HL-60/S4 treated with phorbol 12-myristate 13-acetate at 8.2 ng/mL for 4 days and 3 days (cell line): ENCODE results near the gene COL5A2.

Experiments used
- in situ Hi-C: fragments of 300-500 bp; cut with MboI; formaldehyde crosslinking; loops from 2 replicates; pipeline ENCODE4 v1.15.0; 2022; ENCODE audit warnings: low sequenced_read_pairs

Gene COL5A2

DNA sequence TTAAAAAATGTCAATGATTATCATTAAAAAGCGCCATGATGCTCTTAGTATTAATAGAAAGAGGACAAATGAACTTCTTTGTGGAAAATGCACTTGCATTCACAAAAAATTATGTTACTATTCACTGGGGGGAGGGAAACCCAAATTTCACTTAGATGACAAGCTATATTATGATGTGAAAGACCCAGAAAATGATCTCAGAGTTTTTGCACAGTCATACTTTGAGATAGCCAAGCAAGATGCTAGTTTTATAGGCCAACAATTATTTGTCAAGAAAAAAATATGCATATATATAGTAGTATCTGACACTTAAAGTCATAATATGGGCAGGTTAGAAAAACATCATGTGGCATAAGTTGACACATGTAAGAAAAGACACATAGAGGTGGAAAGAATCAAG lies 31.6 kb downstream of the COL5A2 start:
- in situ Hi-C loops: no loop called here

DNA sequence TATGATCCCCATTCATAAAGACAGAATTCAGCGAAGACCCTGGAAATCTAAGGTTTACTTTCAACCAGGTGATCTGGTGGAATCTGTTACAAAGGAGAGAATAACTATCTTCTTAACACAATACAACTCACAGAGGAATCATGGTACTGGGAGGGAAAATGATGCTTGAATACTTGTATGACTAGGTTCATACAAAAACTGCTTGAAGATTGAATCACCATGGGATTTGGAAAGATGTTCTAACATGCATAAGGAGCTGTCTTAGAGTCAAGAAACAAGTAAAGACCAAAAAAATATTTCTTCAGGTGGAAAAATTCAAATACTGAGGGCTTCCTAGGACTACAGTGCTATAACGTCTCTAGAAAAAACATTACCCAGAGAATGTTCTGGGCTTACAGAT lies 32.2 kb downstream of the COL5A2 start:
- in situ Hi-C loops: no loop called here

GRCh38 chr2:189146553-189146952 lies 33.0 kb downstream of the COL5A2 start:
- in situ Hi-C loops: no loop called here

DNA sequence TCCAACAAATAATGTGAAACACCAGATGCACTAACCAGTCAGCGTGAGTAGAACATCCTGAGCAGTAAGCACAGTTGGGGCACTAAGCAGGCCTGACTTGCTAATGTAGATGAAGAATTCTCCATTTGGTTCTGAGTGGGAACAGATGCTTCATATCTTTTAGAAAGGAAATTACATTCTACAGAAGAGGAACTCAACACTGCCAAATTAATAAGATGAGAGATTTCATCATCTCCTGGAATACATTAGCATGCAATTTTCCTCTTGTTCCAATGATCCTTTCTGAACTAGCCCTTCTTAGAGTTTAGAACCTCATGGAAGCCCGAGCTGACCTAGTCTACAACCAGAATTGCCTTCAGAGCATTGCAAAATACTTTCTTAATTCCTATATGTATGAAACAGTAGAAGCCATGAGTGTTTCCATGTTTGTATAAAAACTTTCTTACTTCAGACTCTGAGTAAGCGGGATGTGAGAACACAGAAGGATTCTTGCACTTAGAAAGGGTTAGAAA lies 34.8 kb downstream of the COL5A2 start:
- in situ Hi-C loops: no loop called here

DNA sequence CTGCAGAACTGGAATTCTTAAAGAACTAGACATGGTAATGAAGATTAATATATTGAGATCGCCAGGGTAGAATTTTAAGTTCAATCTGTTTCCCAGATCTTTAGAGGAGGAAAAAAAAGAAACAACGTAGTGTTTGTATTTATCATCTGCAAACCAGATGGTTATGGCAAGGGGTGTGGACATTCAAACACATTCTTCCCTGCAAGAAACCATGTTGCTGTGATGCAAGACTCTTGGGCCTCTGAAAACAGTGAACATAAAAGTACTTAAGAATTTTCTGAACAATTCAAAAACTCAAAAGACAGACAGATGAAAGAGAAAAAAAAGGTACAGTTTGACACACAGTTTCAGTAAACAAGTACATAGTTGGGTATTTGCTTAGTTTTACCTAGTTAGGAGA lies 35.6 kb downstream of the COL5A2 start:
- in situ Hi-C loops: no loop called here

DNA sequence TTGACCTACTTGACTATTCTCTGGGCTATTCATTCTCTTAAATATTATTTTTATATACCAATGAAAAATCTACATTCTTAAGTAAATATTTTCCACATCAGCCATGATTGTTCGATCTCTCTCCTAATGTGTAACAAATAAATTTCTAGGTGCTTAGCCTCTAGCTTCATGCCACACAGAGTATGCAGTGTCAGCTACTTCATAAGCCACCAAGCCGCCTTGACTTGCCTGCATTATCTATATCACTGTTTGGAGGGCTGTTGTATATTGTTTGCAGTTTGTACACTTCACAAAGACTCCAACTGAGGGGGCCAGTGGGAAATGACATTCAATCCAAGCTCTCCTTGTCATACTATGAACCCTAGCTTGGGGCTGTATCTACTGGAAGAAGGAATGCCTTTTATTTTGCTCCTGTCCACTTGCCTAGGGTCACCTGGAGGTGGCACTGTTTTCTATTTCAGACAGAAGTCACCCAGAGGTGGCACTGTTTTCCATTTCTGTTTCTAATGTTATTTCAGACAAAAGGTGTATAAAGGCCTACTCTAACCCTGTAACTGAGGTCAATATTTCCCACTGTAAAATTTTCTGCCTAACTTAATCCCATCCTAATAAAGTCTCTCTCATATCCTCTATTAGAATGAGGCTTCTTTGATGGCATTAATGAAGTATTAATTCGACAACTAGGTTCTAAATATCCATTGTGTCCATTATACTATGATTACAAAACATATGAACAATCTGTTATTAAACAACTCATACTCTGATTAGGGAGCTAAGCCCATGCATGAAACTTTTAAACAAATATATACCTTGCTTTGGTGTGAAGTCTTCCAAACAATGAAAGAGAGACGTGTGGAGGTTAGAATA lies 36.4 kb downstream of the COL5A2 start:
- in situ Hi-C loops: no loop called here

- in situ Hi-C loops: no loop called here
Observed at GRCh38 chr2:189138800-189139199, 40.8 kb downstream of the COL5A2 start.

GRCh38 chr2:189137519-189137918 lies 42.0 kb downstream of the COL5A2 start:
- in situ Hi-C loops: no loop called here

DNA sequence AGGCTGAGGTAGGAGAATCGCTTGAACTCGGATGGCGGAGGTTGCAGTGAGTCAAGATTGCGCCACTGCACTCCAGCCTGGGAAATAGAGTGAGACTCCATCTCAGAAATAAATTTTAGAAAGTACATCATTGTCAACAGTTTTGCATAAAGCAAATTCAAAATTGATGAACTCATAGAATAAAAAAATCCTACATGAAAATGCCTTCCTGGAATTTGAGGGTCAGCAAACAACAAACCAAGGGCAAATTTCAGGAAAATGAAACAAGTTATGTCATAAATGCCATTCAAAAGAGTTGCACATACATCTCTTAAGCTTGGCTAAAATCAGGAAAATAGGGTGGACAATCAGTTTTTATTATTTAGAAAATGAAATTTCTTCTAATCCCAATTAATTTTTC lies 45.1 kb downstream of the COL5A2 start:
- in situ Hi-C loops: no loop called here

GRCh38 chr2:189131991-189132390 lies 47.6 kb downstream of the COL5A2 start:
- in situ Hi-C loops: no loop called here

DNA sequence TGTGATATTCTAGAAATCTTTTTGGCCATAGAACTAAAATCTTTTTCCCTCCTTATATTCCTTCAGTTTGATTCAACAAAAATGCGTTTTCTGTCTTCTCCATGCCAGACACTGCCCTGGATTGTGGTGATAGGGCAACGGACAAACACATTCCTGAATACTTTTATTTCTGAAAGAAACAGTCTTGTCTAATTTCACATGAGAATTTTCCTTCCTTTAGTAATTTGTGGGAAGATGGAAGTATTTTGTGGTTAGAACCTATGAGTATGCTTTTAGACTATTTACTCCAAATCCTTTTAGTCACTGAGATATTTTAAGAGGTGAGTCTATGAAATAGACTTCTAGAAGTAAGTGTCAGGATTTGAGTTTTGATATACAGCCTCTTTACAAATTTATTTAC lies 49.6 kb downstream of the COL5A2 start:
- in situ Hi-C loops: no loop called here

- in situ Hi-C loops: no loop called here
Observed at GRCh38 chr2:189128970-189129369, 50.6 kb downstream of the COL5A2 start.

- in situ Hi-C loops: no loop called here
Observed at GRCh38 chr2:189127756-189128155, 51.8 kb downstream of the COL5A2 start.

DNA sequence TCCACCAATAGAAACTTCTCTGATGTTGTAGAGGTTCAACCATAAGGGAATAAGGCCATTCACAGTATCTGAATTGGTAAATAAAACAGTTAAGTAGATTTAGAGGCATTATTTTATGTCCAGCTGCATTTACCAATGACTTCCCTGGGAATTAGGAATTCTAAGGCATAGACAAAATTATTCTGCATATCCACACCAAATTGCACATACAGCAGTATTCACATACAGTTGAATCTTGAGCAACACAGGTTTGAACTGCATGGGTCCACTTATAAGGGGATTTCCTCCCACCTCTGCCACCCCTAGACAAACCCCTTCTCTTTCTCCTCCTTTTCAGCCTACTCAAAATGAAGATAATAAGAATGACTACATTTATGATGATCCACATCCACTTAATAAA lies 54.4 kb downstream of the COL5A2 start:
- in situ Hi-C loops: no loop called here

GRCh38 chr2:189124175-189124574 lies 55.4 kb downstream of the COL5A2 start:
- in situ Hi-C loops: no loop called here

DNA sequence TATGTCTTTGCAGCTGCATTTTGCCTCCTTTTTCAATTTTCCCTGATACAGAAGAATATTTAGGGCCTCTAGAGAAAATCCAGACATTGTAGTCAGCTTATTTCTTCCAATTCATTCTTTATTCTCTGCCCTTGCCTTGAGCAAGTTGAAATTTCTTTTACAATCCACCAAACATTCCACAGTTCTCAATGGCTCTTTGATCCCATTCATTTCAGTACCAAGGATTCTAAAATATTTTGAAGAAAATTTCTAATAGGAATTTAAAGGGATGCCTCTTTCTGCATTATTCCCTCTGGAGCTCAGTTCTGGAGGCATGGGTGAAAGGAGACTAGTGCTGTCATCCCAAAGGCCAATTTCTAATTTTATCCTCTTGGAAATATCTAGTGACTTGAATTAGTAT lies 61.2 kb downstream of the COL5A2 start:
- in situ Hi-C loops: no loop called here

DNA sequence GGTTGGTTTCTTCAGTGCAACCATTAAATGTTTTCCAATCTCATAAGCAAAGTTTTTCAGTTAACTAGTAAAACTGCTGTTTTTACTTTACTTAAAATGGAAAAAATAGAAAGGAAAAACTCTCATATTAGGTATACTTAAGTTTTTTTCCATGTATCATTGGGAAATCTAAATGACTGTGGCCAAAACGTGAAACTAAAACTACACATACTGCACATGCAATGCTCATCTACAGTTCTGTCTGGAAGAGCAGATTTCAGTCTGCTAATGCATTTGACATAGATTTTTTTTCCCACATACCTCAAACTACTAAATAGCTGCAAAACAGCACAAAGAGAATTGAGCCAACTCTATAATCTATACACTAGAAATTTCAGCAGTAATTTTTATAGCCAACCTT lies 62.6 kb downstream of the COL5A2 start:
- in situ Hi-C loops: no loop called here

DNA sequence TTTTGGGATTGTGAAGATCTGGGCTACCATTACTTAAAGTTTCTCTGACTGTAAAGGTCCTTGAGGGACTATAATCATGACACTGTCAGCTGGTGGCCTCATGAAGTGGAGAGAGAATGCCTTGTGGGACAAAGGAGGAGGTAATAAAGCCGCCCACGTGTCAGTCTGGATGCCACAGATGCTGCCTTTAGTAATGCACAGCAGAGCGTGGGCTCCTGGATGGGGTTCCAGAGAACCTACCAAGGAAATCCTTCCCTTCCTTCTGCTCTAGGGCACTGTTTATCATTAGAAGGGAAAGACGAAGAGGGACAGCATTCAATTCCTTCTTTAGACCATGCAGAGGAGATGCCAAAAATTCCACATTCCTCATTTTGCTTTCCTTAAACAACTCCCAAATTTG lies 63.5 kb downstream of the COL5A2 start:
- in situ Hi-C loops: no loop called here

DNA sequence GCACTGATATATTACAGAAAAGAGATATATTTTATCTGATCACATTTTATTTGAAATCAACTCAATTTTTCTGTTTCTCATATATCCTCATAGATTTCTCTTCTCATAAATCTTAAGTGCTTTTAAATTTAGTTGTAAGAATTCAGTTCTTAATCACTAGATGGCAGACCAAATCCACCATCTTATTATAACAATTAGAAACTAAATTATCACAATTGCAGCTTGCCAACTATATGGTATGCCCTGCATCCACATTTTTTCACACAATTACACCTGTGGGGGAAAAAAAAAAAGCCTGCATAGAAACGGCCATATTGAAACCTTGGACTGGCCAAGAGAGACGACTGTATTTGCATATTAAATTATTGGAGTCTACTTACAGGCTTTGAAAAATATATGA lies 64.4 kb downstream of the COL5A2 start:
- in situ Hi-C loops: no loop called here

DNA sequence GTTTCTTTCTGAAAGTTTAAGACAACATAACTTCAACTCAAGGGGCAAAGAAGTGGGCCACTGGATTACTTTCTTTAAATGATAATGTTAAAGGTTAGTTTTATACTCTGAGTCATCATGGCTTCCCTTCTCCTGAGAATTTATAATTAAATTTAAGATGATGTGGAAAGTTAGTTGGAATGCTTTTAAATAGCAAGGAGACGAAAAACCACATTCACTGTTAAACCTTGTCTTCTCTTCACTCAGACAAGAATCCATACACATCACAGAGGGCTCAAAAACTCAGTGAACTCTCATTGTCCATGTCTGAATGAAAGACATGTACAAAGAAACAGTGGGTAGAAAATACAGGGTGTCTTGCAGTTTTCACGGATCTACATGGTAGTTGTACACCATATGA lies 65.6 kb downstream of the COL5A2 start:
- in situ Hi-C loops: no loop called here

GRCh38 chr2:189111063-189111715 lies 68.4 kb downstream of the COL5A2 start:
- in situ Hi-C loops: no loop called here

- in situ Hi-C loops: no loop called here
Observed at GRCh38 chr2:189109921-189110397, 69.6 kb downstream of the COL5A2 start.
